HepG2 (cell line): ENCODE results near the gene ZBTB48. TPM values are rescaled to one million over a fixed set of nuclear protein-coding genes. Genes with fewer than 3 reads are reported as not detected.
A peak's percentile ranks its signal among the peaks of the same experiment; 100 is the strongest.

ENCODE experiments used
- ARNT ChIP-seq: fragments of 450-650 bp; IDR thresholded peaks from 2 replicates; pipeline ENCODE4 v1.6.1; 2017
- CREM ChIP-seq, 2 experiments: sonication (generic) in 1 of 2; formaldehyde crosslinking in 1 of 2; IDR thresholded peaks; 2 replicates each; pipeline versions ENCODE4 v1.4.0 to v1.6.1; 2016 to 2020; ENCODE audit warnings: antibody characterized with exemption in 1 of 2, mild to moderate bottlenecking in 1 of 2, missing genetic modification reagents in 1 of 2
- FOXA3 ChIP-seq: IDR thresholded peaks from 2 replicates; pipeline ENCODE4 v1.6.1; 2016; ENCODE audit warnings: missing genetic modification reagents, missing compliant biosample characterization
- GATA4 ChIP-seq: sonication (generic); IDR thresholded peaks from 2 replicates; pipeline ENCODE4 v1.6.1; 2016; ENCODE audit warnings: antibody characterized with exemption, low read depth, borderline replicate concordance
- HIVEP1 ChIP-seq: sonication (generic); formaldehyde crosslinking; IDR thresholded peaks from 2 replicates; pipeline ENCODE4 v1.4.0; 2020; ENCODE audit warnings: mild to moderate bottlenecking, missing genetic modification reagents
- HOXA5 ChIP-seq: sonication (generic); formaldehyde crosslinking; IDR thresholded peaks from 2 replicates; pipeline ENCODE4 v1.4.0; 2020; ENCODE audit warnings: missing genetic modification reagents
- KMT2B ChIP-seq: IDR thresholded peaks from 2 replicates; pipeline ENCODE4 v1.6.1; 2016; ENCODE audit warnings: missing genetic modification reagents, missing compliant biosample characterization
- MXI1 ChIP-seq: IDR thresholded peaks from 3 replicates; pipeline ENCODE4 v1.6.1; 2012; ENCODE audit warnings: low read depth, low read length, inconsistent platforms, borderline replicate concordance
- NFAT5 ChIP-seq: sonication (generic); formaldehyde crosslinking; IDR thresholded peaks from 2 replicates; pipeline ENCODE4 v1.4.0; 2020; ENCODE audit warnings: missing genetic modification reagents
- NFIB ChIP-seq: sonication (generic); formaldehyde crosslinking; IDR thresholded peaks from 2 replicates; pipeline ENCODE4 v1.9.0; 2021; ENCODE audit warnings: missing genetic modification reagents, mild to moderate bottlenecking, borderline replicate concordance
- NFYB ChIP-seq: sonication (generic); formaldehyde crosslinking; IDR thresholded peaks from 2 replicates; pipeline ENCODE4 v1.4.0; 2020; ENCODE audit warnings: missing genetic modification reagents
- PATZ1 ChIP-seq: sonication (generic); formaldehyde crosslinking; IDR thresholded peaks from 2 replicates; pipeline ENCODE4 v1.4.0; 2020; ENCODE audit warnings: missing genetic modification reagents
- POLR2A ChIP-seq, 2 experiments: IDR thresholded peaks; 2 replicates each; pipeline ENCODE4 v1.6.1; 2011; ENCODE audit warnings: low read depth in 2 of 2, low read length in 2 of 2, mild to moderate bottlenecking in 1 of 2, moderate library complexity in 1 of 2; ENCODE audit not compliant: insufficient read depth in 1 of 2
- SETDB1 ChIP-seq: sonication (generic); formaldehyde crosslinking; IDR thresholded peaks from 2 replicates; pipeline ENCODE4 v1.5.1; 2020; ENCODE audit warnings: missing genetic modification reagents, mild to moderate bottlenecking, borderline replicate concordance
- SP4 ChIP-seq: sonication (generic); formaldehyde crosslinking; IDR thresholded peaks from 2 replicates; pipeline ENCODE4 v1.8.1; 2023; ENCODE audit warnings: mild to moderate bottlenecking, missing genetic modification reagents
- USF2 ChIP-seq, 2 experiments: sonication (generic) in 1 of 2; formaldehyde crosslinking in 1 of 2; IDR thresholded peaks; 2 replicates each; pipeline versions ENCODE4 v1.5.1 to v1.6.1; 2011 to 2020; ENCODE audit warnings: borderline replicate concordance in 1 of 2, low read depth in 1 of 2, low read length in 1 of 2, mild to moderate bottlenecking in 1 of 2, missing genetic modification reagents in 1 of 2, moderate library complexity in 1 of 2
- ZNF33B ChIP-seq: sonication (generic); formaldehyde crosslinking; IDR thresholded peaks from 2 replicates; pipeline ENCODE4 v1.5.1; 2020; ENCODE audit warnings: mild to moderate bottlenecking, missing genetic modification reagents
- ZNF510 ChIP-seq: sonication (generic); formaldehyde crosslinking; IDR thresholded peaks from 2 replicates; pipeline ENCODE4 v1.4.0; 2020; ENCODE audit warnings: low read depth, mild to moderate bottlenecking, missing genetic modification reagents
- ZNF549 ChIP-seq: sonication (generic); formaldehyde crosslinking; IDR thresholded peaks from 2 replicates; pipeline ENCODE4 v1.5.0; 2020; ENCODE audit warnings: missing genetic modification reagents
- ZNF713 ChIP-seq: sonication (generic); formaldehyde crosslinking; IDR thresholded peaks from 2 replicates; pipeline ENCODE4 v1.4.0; 2020; ENCODE audit warnings: mild to moderate bottlenecking, missing genetic modification reagents
- polyA plus RNA-seq, 8 experiments: library from polyadenylated mRNA; depleted of rRNA in 3 of 8; stranded (reverse) in 7 of 8; unstranded in 1 of 8; fragments of >200 nt; fragmentation: Illumina TruSeq in 4 of 8; extraction: Trizol in 4 of 8; gene quantifications; 2 replicates each; pipeline versions ENCODE4 v1.2.1 to v1.2.3, GENCODE V29; 2011 to 2016; ENCODE audit warnings: low read depth in 4 of 8, missing spikeins in 1 of 8, mixed read lengths in 1 of 8; ENCODE audit not compliant: insufficient read depth in 1 of 8
- total RNA-seq, 5 experiments: library from RNA; depleted of rRNA; stranded (reverse); fragments of >200 nt; fragmentation: Illumina TruSeq; extraction: Trizol; gene quantifications; 2 replicates each; pipeline ENCODE4 v1.2.3, GENCODE V29; 2016; ENCODE audit warnings: low read depth in 1 of 5

Gene ZBTB48
- total and polyA plus RNA-seq, 2 of the 13 experiments (the other 11 are each of a cell fraction or from before 2014, with no cell fraction given), result 13.0 to 17.1 TPM

- TF ChIP-seq NFAT5 (CRISPR knock-in tag), result no peak
- TF ChIP-seq MXI1, result peak; percentile 96
- TF ChIP-seq GATA4, result peak; percentile 31; the same call in 1 of the 2 replicates
- TF ChIP-seq NFIB (CRISPR knock-in tag), result no peak
- TF ChIP-seq SP4, result 0 out of 2 replicates have a peak, but pooled peaks have one; percentile 11
- TF ChIP-seq KMT2B (CRISPR knock-in tag), result no peak
- TF ChIP-seq NFYB (CRISPR knock-in tag), result no peak
- TF ChIP-seq FOXA3 (CRISPR knock-in tag), result peak; percentile 74
- no peak for TF ChIP-seq ZNF713
- TF ChIP-seq CREM (IDR thresholded peaks at IDR 0.05), result no peak; the same call in none of the 2 replicates
- no peak for TF ChIP-seq CREM (CRISPR knock-in tag; IDR thresholded peaks at IDR 0.05)
- TF ChIP-seq HOXA5 (CRISPR knock-in tag), result no peak
- no peak for TF ChIP-seq ZNF549 (CRISPR knock-in tag)
- TF ChIP-seq ZNF510 (CRISPR knock-in tag), result 0 out of 2 replicates have a peak, but pooled peaks have one; percentile 44
- peak in 1 of 2 experiments; percentile 68; a peak in 2 of 4 replicates for TF ChIP-seq POLR2A (IDR thresholded peaks at IDR 0.05; ENCODE audit: insufficient read depth in 1 of 2, low read depth in 2 of 2, low read length in 2 of 2)
- TF ChIP-seq ZNF33B (CRISPR knock-in tag), result no peak
- TF ChIP-seq SETDB1 (CRISPR knock-in tag), result no peak
- peak; percentile 36; the same call in 1 of the 2 replicates for TF ChIP-seq HIVEP1
- no peak for TF ChIP-seq ARNT
- peak; percentile 81 for TF ChIP-seq USF2 (IDR thresholded peaks at IDR 0.05; ENCODE audit: low read depth, low read length)
- peak; percentile 81 for TF ChIP-seq USF2 (CRISPR knock-in tag; IDR thresholded peaks at IDR 0.05; ENCODE audit: borderline replicate concordance)
- TF ChIP-seq PATZ1 (CRISPR knock-in tag), result 0 out of 2 replicates have a peak, but pooled peaks have one; percentile 25
Observed at GRCh38 chr1:6601049-6601922, 21.5 kb downstream of the ZBTB48 start (continued).
